Subcutaneous abdominal adipose tissue (tissue), 5 donors: ENCODE results near the gene HOXA4.

Experiments used
- H3K27ac ChIP-seq: one replicate; pipeline ENCODE4 v1.7.0; 2013; ENCODE audit warnings: low read depth, mild to moderate bottlenecking, inconsistent platforms, low read length, moderate library complexity
- H3K27me3 ChIP-seq, 5 donors: one replicate each; pipeline ENCODE4 v1.7.0; 2013; ENCODE audit warnings: low read length in 5 of 5, inconsistent platforms in 1 of 5; ENCODE audit not compliant: control insufficient read depth in 5 of 5, insufficient read depth in 4 of 5
- H3K36me3 ChIP-seq, 5 donors: one replicate each; pipeline ENCODE4 v1.7.0; 2013; ENCODE audit warnings: low read length in 5 of 5; ENCODE audit not compliant: control insufficient read depth in 5 of 5, insufficient read depth in 5 of 5
- H3K4me1 ChIP-seq, 5 donors: one replicate each; pipeline ENCODE4 v1.7.0; 2013; ENCODE audit warnings: low read length in 5 of 5, mild to moderate bottlenecking in 3 of 5, moderate library complexity in 1 of 5; ENCODE audit not compliant: control insufficient read depth in 5 of 5, insufficient read depth in 5 of 5
- H3K4me3 ChIP-seq, 5 donors: one replicate each; pipeline ENCODE4 v1.7.0; 2013; ENCODE audit warnings: low read length in 5 of 5, low read depth in 1 of 5
- H3K9ac ChIP-seq, 5 donors: one replicate each; pipeline ENCODE4 v1.7.0; 2013; ENCODE audit warnings: low read length in 5 of 5, mild to moderate bottlenecking in 4 of 5, moderate library complexity in 3 of 5
- H3K9me3 ChIP-seq, 5 donors: one replicate each; pipeline ENCODE4 v1.7.0; 2013; ENCODE audit warnings: low read length in 5 of 5; ENCODE audit not compliant: control insufficient read depth in 5 of 5
- donor health status: healthy.
- donor health status: healthy.
- donor health status: healthy.
- donor health status: healthy.
- donor health status: healthy.

Gene HOXA4

GRCh38 chr7:27124902-27125689, 5.5 kb downstream of the HOXA4 start:
- Histone ChIP-seq H3K9me3 (no peaks in the 10 kb centered on the region), H3K4me1 (peaks cover 11 to 91% (median 69%) of the 10 kb centered on the region in 5 donors), H3K36me3 (peaks cover 5 to 27% (median 22%) of the 10 kb centered on the region in 5 donors), H3K27me3 (no peaks in the 10 kb centered on the region), H3K4me3 (no peak overlapping the region), H3K9ac (no peak overlapping the region), H3K27ac (peak overlapping the region; percentile 60)

DNA sequence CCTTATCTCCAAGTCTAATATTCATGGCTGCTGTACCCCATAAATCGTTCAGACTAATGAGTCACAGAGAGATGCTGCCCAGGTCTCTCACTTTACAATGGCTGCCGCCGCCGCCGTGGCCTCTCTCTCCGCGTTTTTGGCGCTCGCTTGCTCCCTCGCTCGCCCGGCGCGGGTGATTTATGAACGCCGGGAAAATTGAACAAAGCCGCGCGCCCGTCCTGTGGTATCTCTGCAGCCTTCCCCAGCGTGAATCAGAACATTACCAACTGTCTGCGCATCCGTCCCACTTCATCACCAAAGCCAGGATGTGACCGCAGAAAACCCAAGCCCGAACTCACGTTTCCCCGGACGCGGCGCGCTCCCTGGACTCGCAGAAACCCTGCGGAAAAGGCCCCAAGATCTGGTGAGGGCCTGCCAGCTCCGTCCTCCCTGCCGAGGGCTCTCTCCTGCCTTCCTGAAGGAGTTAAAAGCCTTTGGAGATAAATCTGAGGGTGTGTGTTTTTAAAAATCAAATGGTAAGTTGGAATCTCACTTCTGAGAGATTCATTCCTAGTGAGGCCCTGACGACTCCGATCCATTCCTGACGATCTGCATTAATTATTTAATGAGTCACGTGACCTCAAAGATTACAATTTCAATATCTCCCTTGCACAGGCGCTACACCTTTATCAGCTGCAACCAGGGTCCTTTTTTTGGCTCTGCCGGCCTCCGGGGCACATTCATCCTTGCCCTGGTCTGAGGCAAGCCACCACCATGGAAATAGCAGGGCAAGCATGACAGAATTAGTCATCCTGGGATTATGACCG, 6.3 kb downstream of the HOXA4 start:
- Histone ChIP-seq H3K27me3 (no peaks in the 10 kb centered on the region), H3K4me1 (peaks cover 11 to 92% (median 69%) of the 10 kb centered on the region in 5 donors), H3K9ac (no peak overlapping the region), H3K27ac (peak overlapping the region; percentile 61), H3K4me3 (no peak overlapping the region), H3K9me3 (no peaks in the 10 kb centered on the region), H3K36me3 (peaks cover 5 to 27% (median 22%) of the 10 kb centered on the region in 5 donors)

- H3K27ac ChIP-seq, result peak overlapping the region; percentile 61
These were observed 7.0 kb downstream of the HOXA4 start for GRCh38 chr7:27123477-27124053.

DNA sequence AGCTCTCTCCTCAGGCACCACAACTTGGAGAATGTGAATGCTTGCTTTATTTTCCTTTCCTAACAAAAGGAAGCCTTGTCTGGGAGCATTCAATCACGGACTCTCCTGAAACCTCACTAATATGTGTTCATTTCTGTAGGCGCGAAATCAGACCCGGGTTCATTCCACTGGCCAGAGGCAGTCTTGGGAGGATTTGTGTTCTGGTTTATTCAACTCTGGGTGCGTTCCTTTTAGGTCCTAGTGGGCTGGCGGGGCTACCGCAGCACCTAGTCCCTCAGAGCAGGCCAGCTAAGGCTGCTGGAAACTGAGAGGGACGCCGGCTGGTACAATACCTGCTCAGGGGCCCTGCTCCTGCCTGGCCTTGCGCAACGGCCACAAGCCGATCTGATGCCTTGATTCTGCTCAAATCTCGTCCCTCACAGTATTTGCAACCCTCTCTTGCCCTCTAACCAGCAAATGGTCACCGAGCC, 7.5 kb downstream of the HOXA4 start:
- no peaks in the 10 kb centered on the region for H3K9me3 ChIP-seq
- H3K4me3 ChIP-seq, result no peak overlapping the region
- peaks cover 5 to 28% (median 19%) of the 10 kb centered on the region in 5 donors for H3K36me3 ChIP-seq
- no peaks in the 10 kb centered on the region for H3K27me3 ChIP-seq
- H3K9ac ChIP-seq, result no peak overlapping the region
- H3K4me1 ChIP-seq, result peaks cover 10 to 92% (median 68%) of the 10 kb centered on the region in 5 donors
- peak overlapping the region; percentile 61 for H3K27ac ChIP-seq

More at GRCh38 chr7:27123477-27124053, 7.0 kb downstream of the HOXA4 start:
- Histone ChIP-seq H3K4me1 (peaks cover 11 to 92% (median 69%) of the 10 kb centered on the region in 5 donors), H3K9me3 (no peaks in the 10 kb centered on the region), H3K4me3 (no peak overlapping the region), H3K36me3 (peaks cover 5 to 26% (median 19%) of the 10 kb centered on the region in 5 donors), H3K27me3 (no peaks in the 10 kb centered on the region), H3K9ac (no peak overlapping the region)

DNA sequence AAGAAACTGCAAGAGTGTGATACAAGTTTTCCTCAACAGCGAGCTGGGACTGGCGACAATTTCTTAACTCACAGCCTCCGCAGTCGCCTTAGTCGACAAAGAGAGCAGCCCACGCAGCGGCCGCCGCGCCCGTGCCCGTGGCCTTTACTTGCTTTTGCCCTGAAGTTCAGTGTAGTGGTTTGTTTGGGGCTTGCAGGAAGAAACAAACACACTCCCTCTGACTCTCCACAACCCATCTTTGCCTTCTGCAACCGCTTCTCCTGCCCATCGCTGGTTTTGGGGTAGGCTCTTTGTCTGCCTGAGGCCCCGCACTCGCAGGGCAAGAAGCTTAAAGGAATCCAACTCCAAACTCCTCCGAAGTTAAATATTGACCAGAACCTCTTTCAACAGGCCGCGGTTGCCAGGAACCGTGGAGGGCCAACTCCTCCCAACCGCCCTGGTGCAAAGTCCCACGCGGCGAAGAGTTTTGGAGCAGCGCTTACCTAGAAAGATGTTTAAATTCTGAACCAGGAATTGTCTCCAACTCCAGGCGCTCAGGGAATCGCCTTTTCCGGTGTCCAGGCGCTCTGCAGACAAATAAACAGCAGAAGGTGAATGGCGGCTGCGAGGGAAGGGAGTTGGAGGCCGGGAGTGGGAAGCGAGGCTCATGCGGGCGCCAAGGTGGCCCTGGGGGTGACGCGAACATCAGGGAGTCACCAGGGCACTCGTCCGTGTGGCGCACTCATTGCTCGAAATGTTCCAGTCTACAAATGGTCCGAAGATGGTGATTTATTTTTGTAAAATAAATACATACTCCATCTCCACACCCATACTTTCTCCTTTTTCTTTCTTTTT, 8.3 kb downstream of the HOXA4 start:
- peak overlapping the region in 1 of 5 donors; percentile 17 for H3K4me3 ChIP-seq
- H3K27ac ChIP-seq, result peak overlapping the region; percentile 61
- peaks cover 5 to 28% (median 19%) of the 10 kb centered on the region in 5 donors for H3K36me3 ChIP-seq
- H3K9me3 ChIP-seq, result no peaks in the 10 kb centered on the region
- H3K4me1 ChIP-seq, result peaks cover 7 to 92% (median 63%) of the 10 kb centered on the region in 5 donors
- no peaks in the 10 kb centered on the region for H3K27me3 ChIP-seq
- H3K9ac ChIP-seq, result no peak overlapping the region

- H3K4me1 ChIP-seq, result peaks cover under 1 to 92% (median 63%) of the 10 kb centered on the region in 5 donors
- H3K4me3 ChIP-seq, result peak overlapping the region in 1 of 5 donors; percentile 17
- H3K9ac ChIP-seq, result no peak overlapping the region
- peaks cover 5 to 28% (median 19%) of the 10 kb centered on the region in 5 donors for H3K36me3 ChIP-seq
- no peaks in the 10 kb centered on the region for H3K9me3 ChIP-seq
- peak overlapping the region; percentile 61 for H3K27ac ChIP-seq
- H3K27me3 ChIP-seq, result no peaks in the 10 kb centered on the region
These were observed 8.9 kb downstream of the HOXA4 start for GRCh38 chr7:27121684-27122076.

GRCh38 chr7:27119412-27119911, 11.1 kb downstream of the HOXA4 start:
- Histone ChIP-seq H3K4me1 (peaks cover under 1 to 94% (median 59%) of the 10 kb centered on the region in 5 donors), H3K27me3 (no peaks in the 10 kb centered on the region), H3K36me3 (peaks cover 5 to 28% (median 15%) of the 10 kb centered on the region in 5 donors), H3K9ac (peak overlapping the region in 1 of 5 donors; percentile 26), H3K9me3 (no peaks in the 10 kb centered on the region), H3K27ac (peak overlapping the region; percentile 80), H3K4me3 (no peak overlapping the region)

DNA sequence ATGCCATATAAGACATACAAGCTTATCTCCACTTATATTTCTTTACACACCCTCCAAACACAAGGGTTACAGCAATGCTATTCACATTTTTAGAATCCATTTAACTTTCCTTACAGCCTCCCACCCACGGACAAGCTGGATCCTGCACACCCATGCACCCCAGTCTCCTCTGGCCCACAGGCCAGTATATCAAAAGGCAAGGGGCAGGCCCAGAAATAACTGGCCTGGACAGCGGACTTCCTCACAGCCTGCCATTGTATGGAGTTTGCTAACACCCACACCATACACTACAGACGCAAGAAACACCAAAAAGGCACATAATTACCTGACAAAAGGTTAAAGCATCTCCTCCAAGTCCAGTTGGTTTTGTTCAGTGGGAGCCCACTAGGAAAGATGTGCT, 12.0 kb downstream of the HOXA4 start:
- H3K4me1 ChIP-seq, result peaks cover 2 to 92% (median 58%) of the 10 kb centered on the region in 5 donors
- H3K4me3 ChIP-seq, result peak overlapping the region in 4 of 5 donors; percentile 35 to 53 (median 46)
- H3K36me3 ChIP-seq, result peaks cover 5 to 20% (median 12%) of the 10 kb centered on the region in 5 donors
- H3K27ac ChIP-seq, result peak overlapping the region; percentile 80
- H3K9me3 ChIP-seq, result no peaks in the 10 kb centered on the region
- H3K27me3 ChIP-seq, result no peaks in the 10 kb centered on the region
- peak overlapping the region in 1 of 5 donors; percentile 10 for H3K9ac ChIP-seq
